ENCODE data around the gene TIGIT.
"Not testable (repeated sequence)": the region's sequence is repeated elsewhere in the genome, so short reads cannot be mapped to it uniquely, and the experiment has no call there.

TIGIT gene

GRCh38 chr3:114293838-114294535 is at the start of gene TIGIT:
Gene TIGIT (plus strand): TSS chr3:114294028. CDS start chr3:114294062, 34 bp downstream.
- no peak for DNase-seq

GRCh38 chr3:114252954-114253353 is 40.9 kb upstream of the TIGIT start:
- DNase-seq, result no peak

DNA sequence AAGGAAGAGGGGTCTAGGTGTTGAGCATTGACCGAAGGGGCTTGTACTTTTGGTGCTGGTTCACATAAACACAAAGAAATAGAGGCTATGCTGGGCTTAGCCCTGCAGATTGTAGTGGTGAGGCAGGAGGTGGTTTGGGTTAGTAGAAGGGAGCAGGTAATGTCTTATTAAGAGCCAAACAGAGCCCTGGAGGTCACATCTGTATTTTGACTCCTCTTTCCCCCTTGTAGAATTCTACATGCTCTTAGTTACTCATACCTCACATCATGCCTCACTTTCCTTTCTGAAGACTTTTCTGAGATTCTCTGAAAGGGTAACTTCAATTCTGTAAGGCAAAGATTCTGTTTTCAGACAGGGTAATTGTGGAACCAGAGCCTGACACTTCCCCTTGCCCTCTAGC is 40.3 kb upstream of the TIGIT start:
- no peak for DNase-seq

- DNase-seq, result no peak
Observed at GRCh38 chr3:114259566-114259965, 34.3 kb upstream of the TIGIT start.

- DNase-seq, result no peak
Observed at GRCh38 chr3:114260152-114260551, 33.7 kb upstream of the TIGIT start.

- no peak for DNase-seq
Observed at GRCh38 chr3:114270019-114270418, 23.8 kb upstream of the TIGIT start.

DNA sequence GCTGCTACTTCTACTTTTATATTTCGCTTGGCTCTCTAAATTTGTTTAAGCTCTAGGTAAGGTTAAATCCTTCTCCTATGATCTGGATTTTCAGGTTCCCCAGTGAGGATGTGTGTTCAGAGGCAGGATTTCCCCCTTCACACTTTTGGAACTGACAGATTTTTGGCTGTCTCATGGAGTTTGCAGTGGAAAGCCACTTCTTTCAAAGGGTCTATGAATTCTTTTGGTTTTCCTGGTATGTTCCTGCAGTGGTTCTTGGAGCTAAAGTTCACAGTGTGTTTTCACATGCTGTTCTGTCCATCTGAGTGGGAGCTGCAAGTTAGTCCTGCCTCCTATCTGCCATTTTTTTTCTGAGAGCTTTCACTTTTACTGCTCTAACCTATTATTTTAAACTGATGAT is 21.6 kb upstream of the TIGIT start:
- no peak for DNase-seq

DNA sequence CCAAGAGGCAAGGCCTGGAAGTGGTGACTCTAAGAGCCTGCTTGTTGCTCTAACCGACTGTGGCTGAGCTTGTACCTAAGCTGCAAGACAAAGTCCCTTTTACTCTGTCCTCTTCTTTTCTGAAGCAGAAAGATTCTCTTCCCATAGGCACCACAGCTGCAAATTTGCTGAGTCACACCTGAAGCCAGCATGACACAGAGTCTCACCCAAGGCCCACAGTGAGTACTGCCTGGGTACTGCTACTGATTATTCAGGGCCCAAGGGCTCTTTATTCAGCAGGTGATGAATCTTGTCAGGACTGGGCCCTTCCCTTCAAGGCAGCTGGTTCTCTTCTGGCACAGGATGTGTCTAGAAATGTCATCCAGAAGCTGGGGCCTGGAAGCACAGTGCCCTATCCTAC is 18.9 kb upstream of the TIGIT start:
- DNase-seq, result no peak

DNA sequence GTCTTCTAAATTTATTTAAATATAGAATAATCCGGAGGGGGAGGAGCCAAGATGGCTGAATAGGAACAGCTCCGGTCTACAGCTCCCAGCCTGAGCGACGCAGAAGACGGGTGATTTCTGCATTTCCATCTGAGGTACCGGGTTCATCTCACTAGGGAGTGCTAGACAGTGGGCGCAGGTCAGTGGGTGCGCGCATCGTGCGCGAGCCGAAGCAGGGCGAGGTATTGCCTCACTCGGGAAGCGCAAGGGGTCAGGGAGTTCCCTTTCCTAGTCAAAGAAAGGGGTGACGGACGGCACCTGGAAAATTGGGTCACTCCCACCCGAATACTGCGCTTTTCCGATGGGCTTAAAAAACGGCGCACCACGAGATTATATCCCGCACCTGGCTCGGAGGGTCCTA is 17.0 kb upstream of the TIGIT start:
- not testable (repeated sequence) for DNase-seq

DNA sequence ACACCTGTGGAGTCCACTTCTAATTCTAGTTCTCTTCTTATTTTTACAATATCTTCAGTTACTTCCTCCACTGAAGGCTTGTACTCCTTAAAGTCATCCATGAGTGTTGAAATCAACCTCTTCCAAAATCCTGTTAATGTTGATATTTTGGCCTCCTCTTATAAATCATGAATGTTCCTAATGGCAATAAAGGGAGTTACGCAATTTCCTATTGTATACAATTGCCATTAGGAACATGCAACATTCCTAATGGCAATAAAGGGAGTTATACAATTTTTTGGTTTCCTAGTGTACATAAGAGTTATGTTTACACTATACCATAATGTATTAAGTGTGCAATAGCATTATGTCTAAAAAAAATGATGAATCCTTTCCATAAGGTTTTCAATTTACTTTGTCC is 9.2 kb upstream of the TIGIT start:
- no peak for DNase-seq

GRCh38 chr3:114285648-114286230 is 8.1 kb upstream of the TIGIT start:
- DNase-seq, result no peak

DNA sequence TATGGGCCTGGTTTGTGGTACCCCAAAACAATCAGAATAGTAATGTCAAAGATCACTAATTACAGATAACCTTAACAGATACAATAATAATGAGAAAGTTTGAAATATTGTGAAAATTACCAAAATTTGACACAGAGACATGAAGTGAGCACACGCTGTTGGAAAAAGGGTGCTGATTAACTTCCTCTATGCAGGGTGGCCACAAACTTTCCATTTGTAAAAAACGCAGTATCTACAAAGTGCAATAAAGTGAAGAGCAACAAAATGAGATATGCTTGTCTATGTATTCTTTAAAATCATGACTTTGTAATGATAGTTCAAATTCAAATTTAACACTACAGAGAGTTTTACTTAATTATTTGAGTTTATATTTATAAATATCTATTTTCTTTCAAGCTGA is 7.6 kb upstream of the TIGIT start:
- DNase-seq, result no peak

DNA sequence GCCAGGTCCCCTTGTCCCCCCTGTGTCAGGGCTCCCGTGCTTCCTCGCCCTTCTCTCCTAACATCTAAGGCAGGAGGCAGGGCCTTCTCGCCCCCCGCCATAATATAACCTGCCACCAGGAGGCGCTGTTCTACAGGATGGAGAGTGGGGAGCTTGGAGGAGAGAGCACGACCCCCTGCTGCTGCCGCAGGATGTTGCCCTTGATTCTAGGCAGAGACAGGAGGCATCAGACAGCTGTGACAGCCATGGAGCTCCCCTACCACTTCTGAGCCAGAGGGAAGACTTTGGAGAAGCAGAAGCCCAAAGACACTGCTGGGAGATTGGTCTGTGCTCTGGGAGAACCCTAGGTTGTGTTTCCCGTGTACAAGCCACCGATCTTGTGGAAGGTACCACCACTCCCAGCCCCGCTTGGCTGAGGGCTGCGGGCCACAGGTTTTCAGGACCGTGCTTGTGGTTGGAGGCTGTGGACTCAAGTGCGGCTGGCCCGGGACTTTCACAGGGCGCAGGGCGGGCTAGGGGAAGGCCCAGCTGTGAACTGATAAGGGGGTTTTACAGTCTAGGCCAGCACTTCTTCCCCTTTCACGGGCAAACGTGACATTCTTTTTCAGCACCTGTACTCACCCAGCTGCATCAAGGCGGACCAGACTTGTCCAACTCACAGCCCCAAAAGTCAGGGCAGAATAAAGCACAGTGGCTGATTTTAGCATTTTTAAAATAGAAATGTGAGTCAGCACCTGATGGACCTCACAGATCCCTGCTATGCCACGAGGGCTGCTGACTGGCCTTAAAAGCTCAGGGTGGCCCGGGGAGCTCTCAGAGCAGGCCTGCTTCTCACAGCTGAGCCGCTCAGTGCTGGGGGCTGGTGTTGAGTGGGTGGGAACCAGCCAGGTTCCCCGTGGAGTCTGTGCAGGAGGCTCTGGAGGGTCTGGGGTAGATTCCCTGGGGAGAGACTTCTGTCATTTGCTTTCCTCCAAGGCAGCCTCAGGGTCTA is 2.6 kb upstream of the TIGIT start:
- no peak for DNase-seq

GRCh38 chr3:114294940-114295480 is 1.2 kb downstream of the TIGIT start:
- no peak for DNase-seq

DNA sequence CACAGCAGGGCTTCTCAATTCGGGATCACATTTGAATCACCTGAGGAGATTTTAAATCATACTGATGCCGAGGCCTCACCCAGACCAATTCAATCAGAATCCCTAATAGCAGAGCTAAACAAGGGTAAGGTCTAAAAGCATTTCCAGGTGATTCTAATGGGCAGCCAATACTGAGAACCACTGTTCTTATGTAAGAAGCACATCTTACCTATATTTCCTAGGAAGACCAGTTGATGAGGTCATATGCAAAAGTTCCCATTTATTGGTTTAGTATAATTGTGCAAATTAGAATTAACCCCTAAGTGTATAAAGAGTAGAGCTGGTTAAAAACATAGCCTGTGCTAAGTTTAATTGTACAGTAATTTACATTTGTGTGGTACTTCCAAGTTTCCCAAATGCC is 2.1 kb downstream of the TIGIT start:
- DNase-seq, result no peak

- no peak for DNase-seq
Observed at GRCh38 chr3:114299421-114299820, 5.6 kb downstream of the TIGIT start.

GRCh38 chr3:114299941-114300624 is 6.3 kb downstream of the TIGIT start:
- no peak for DNase-seq

DNA sequence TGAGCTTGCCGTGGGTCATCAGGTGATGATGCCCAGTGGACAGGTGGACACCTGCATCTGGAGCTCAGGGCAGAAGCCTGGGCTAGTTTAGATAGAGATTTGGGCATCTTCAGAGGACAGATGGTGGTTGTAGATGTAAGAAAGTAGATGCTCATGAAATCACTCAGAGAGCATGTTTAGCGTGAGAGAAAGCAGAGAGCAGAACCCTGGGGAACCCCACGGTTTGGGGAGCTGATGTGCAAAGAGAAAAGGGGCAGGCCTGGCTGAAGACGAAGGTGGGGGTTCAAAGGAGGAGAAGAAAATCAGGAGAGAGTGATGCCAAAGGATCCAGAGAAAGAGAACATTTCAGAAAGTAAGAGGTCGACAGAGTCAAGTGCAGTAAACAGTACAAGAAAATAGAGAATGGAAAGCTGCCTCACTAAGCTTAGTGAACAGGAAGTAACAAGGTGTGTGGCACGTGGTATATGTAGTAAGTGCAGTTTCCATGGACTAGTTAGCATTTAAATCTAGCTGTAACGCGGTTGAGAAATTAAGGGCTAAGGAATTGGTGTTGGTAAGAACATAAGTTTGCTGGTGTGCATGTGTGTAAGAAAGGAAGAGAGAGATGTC is 13.5 kb downstream of the TIGIT start:
- DNase-seq, result no peak

DNA sequence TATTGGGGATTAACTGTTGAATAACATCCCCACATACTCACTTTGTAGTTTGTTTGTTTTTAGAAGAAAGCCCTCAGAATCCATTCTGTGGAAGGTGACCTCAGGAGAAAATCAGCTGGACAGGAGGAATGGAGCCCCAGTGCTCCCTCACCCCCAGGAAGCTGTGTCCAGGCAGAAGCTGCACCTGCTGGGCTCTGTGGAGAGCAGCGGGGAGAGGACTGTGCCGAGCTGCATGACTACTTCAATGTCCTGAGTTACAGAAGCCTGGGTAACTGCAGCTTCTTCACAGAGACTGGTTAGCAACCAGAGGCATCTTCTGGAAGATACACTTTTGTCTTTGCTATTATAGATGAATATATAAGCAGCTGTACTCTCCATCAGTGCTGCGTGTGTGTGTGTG is 14.0 kb downstream of the TIGIT start:
- no peak for DNase-seq

DNA sequence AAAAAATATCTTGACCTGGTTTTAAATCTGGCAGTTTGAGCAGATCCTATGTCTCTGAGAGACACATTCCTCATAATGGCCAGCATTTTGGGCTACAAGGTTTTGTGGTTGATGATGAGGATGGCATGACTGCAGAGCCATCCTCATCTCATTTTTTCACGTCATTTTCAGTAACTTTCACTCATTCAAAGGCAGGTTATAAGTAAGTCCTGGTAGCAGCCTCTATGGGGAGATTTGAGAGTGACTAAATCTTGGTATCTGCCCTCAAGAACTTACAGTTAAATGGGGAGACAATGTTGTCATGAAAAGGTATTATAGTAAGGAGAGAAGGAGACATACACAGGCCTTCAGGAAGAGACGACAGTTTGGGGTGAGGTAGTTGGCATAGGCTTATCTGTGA is 14.5 kb downstream of the TIGIT start:
- DNase-seq, result no peak

DNA sequence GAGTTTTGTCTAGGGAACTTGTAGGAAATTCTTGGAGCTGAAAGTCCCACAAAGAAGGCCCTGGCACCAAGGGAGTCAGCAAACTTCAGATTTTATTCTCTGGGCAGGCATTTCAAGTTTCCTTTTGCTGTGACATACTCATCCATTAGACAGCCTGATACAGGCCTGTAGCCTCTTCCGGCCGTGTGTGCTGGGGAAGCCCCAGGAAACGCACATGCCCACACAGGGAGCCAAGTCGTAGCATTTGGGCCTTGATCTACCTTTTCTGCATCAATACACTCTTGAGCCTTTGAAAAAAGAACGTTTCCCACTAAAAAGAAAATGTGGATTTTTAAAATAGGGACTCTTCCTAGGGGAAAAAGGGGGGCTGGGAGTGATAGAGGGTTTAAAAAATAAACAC is 15.0 kb downstream of the TIGIT start:
- no peak for DNase-seq

- DNase-seq, result no peak
Observed at GRCh38 chr3:114310695-114311094, 16.9 kb downstream of the TIGIT start.

Data from amniotic stem cell (primary cell).